Measurements from ENCODE around the gene TEKT3. TPM values are rescaled to one million over a fixed set of nuclear protein-coding genes. Genes with fewer than 3 reads are reported as not detected.

The TEKT3 gene
- polyA plus RNA-seq, 3 donors = not detected

GRCh38 chr17:15335446-15335845 lies 6.0 kb downstream of the TEKT3 start:
- Histone ChIP-seq H3K36me3 (replicated peaks in 1 of 2; ENCODE audit: control insufficient read depth in 1 of 2, insufficient read depth in 2 of 2, low read length in 2 of 2) (no peaks in the 10 kb centered on the region), H3K9me3 (replicated peaks in 1 of 2; ENCODE audit: control insufficient read depth in 1 of 2, insufficient read depth in 1 of 2, low read length in 2 of 2) (no peaks in the 10 kb centered on the region), H3K9ac (ENCODE audit: insufficient read depth, low read length, poor library complexity, severe bottlenecking) (no peak overlapping the region), H3K4me1 (ENCODE audit: control insufficient read depth in 1 of 2, insufficient read depth in 2 of 2, low read length in 2 of 2) (no peaks in the 10 kb centered on the region), H3K79me2 (ENCODE audit: insufficient read depth, low read length) (no peaks in the 10 kb centered on the region), H2AFZ (ENCODE audit: insufficient read depth, low read depth, low read length, poor library complexity, severe bottlenecking) (no peak overlapping the region), H3K27me3 (ENCODE audit: control insufficient read depth in 2 of 2, insufficient read depth in 2 of 2, low read length in 2 of 2) (peaks cover 25 to 26% of the 10 kb centered on the region in 2 donors), H4K20me1 (ENCODE audit: insufficient read depth, low read length) (no peaks in the 10 kb centered on the region), H3K4me3 (replicated peaks in 1 of 3; ENCODE audit: low read depth in 2 of 3, low read length in 3 of 3) (no peak overlapping the region), H3K27ac (ENCODE audit: low read depth in 1 of 2, low read length in 2 of 2) (no peak overlapping the region), H3K4me2 (replicated peaks; ENCODE audit: extremely low read depth, low read length, poor library complexity, severe bottlenecking) (no peak overlapping the region)
- no peak overlapping the region for H3K4me3 Mint-ChIP-seq
- no peaks in the 10 kb centered on the region for H3K36me3 Mint-ChIP-seq
- peaks cover 3 to 16% (median 10%) of the 10 kb centered on the region in 7 donors for H3K9me3 Mint-ChIP-seq
- TF ChIP-seq CTCF (IDR thresholded peaks at IDR 0.05) = no peak
- no peak overlapping the region for H3K27ac Mint-ChIP-seq
- intact Hi-C loops (cut with micrococcal nuclease) = no loop called here
- no peak for DNase-seq
- 100% methylated on average over 1 of the region's 1 CpG for WGBS (ENCODE audit: insufficient coverage)
- H3K27me3 Mint-ChIP-seq (ENCODE audit: low read depth in 3 of 3) = peaks cover 18 to 39% (median 23%) of the 10 kb centered on the region in 3 donors
- no peaks in the 10 kb centered on the region for H3K4me1 Mint-ChIP-seq

GRCh38 chr17:15334266-15334665 lies 7.1 kb downstream of the TEKT3 start:
- Mint-ChIP-seq H3K27me3 (ENCODE audit: low read depth in 3 of 3) (peaks cover 6 to 31% (median 13%) of the 10 kb centered on the region in 3 donors), H3K4me3 (no peak overlapping the region), H3K27ac (no peak overlapping the region), H3K9me3 (peaks cover 3 to 18% (median 11%) of the 10 kb centered on the region in 7 donors), H3K4me1 (no peaks in the 10 kb centered on the region), H3K36me3 (no peaks in the 10 kb centered on the region)
- intact Hi-C loops (cut with micrococcal nuclease) = no loop called here
- Histone ChIP-seq H3K27me3 (ENCODE audit: control insufficient read depth in 2 of 2, insufficient read depth in 2 of 2, low read length in 2 of 2) (peaks cover 13 to 14% of the 10 kb centered on the region in 2 donors), H3K79me2 (ENCODE audit: insufficient read depth, low read length) (no peaks in the 10 kb centered on the region), H2AFZ (ENCODE audit: insufficient read depth, low read depth, low read length, poor library complexity, severe bottlenecking) (no peak overlapping the region), H3K27ac (ENCODE audit: low read depth in 1 of 2, low read length in 2 of 2) (no peak overlapping the region), H3K9me3 (replicated peaks in 1 of 2; ENCODE audit: control insufficient read depth in 1 of 2, insufficient read depth in 1 of 2, low read length in 2 of 2) (no peaks in the 10 kb centered on the region), H4K20me1 (ENCODE audit: insufficient read depth, low read length) (no peaks in the 10 kb centered on the region), H3K9ac (ENCODE audit: insufficient read depth, low read length, poor library complexity, severe bottlenecking) (no peak overlapping the region), H3K36me3 (replicated peaks in 1 of 2; ENCODE audit: control insufficient read depth in 1 of 2, insufficient read depth in 2 of 2, low read length in 2 of 2) (no peaks in the 10 kb centered on the region), H3K4me3 (replicated peaks in 1 of 3; ENCODE audit: low read depth in 2 of 3, low read length in 3 of 3) (no peak overlapping the region), H3K4me1 (ENCODE audit: control insufficient read depth in 1 of 2, insufficient read depth in 2 of 2, low read length in 2 of 2) (no peaks in the 10 kb centered on the region), H3K4me2 (replicated peaks; ENCODE audit: extremely low read depth, low read length, poor library complexity, severe bottlenecking) (no peak overlapping the region)
- DNase-seq = no peak
- TF ChIP-seq CTCF (IDR thresholded peaks at IDR 0.05) = no peak
- no CpG with 5 or more reads among the region's 3 CpGs for WGBS (ENCODE audit: insufficient coverage)

Data from CD14-positive monocyte (primary cell).